K562 (cell line): ENCODE results near the gene TCTN3. TPM values are rescaled to one million over a fixed set of nuclear protein-coding genes. Genes with fewer than 3 reads are reported as not detected.

Experiments
- ATAC-seq: fragments of 200-7000 bp; cut with Tn5 transposase; 3 replicates; pipeline ENCODE4 v1.9.1; 2020; ENCODE audit warnings: moderate library complexity
- BruUV-seq: library from RNA; stranded (reverse); fragments of 400-500 nt; replicated peaks from 2 replicates; lab custom pipeline; 2021; lab: Mats Ljungman, UMichigan
- CTCF ChIA-PET: fragments of 300-600 bp; formaldehyde crosslinking; extraction: SDS; loops from one replicate; lab custom pipeline; 2021; ENCODE audit warnings: low intra/inter-chr PET ratio; lab: Yijun Ruan, JAX
- POLR2A ChIA-PET: fragments of 300-600, 350-650 bp; sonication (Branson Sonifier 250); formaldehyde crosslinking; extraction: SDS; loops from one replicate; lab custom pipeline; 2021; ENCODE audit warnings: antibody characterized with exemption, inconsistent platforms; lab: Yijun Ruan, JAX
- DNase-seq, 4 experiments: peaks; one replicate each; pipeline versions ENCODE4 v3.0.0 to v3.0.0-alpha.2; 2011 to 2018; ENCODE audit warnings: low spot score in 3 of 4, mixed read lengths in 3 of 4; ENCODE audit errors: extremely low read depth in 1 of 4
- FAIRE-seq: peaks from 2 replicates; lab custom pipeline; 2011; peaks lifted over from hg19 to GRCh38; lab: Jason Lieb, UNC
- H2AFZ ChIP-seq: 2 replicates; pipeline ENCODE4 v1.6.0; 2011; ENCODE audit warnings: low read depth, low read length, control low read depth, inconsistent platforms
- H3K27ac ChIP-seq: fragments of 200-600 bp; 3 replicates; pipeline ENCODE4 v1.8.0; 2011; ENCODE audit warnings: low read depth, mild to moderate bottlenecking, control low read depth, inconsistent platforms, low read length, moderate library complexity, mixed read lengths; ENCODE audit errors: extremely low read depth
- H3K27me3 ChIP-seq, 2 experiments: fragments of 300-600 bp in 1 of 2; 2 replicates in 1 of 2; 3 replicates in 1 of 2; pipeline versions ENCODE4 v1.6.0 to v1.8.0; 2011; ENCODE audit warnings: inconsistent platforms in 2 of 2, low read length in 2 of 2, mild to moderate bottlenecking in 1 of 2, mixed read lengths in 1 of 2, moderate library complexity in 1 of 2; ENCODE audit not compliant: control insufficient read depth in 2 of 2, insufficient read depth in 2 of 2
- H3K36me3 ChIP-seq: fragments of 300-600 bp; 3 replicates; pipeline ENCODE4 v1.8.0; 2011; ENCODE audit warnings: mild to moderate bottlenecking, low read length, inconsistent platforms; ENCODE audit not compliant: control insufficient read depth, insufficient read depth
- H3K4me1 ChIP-seq, 2 experiments: fragments of 200-600 bp in 1 of 2; replicated peaks in 1 of 2; 2 replicates in 1 of 2; 3 replicates in 1 of 2; pipeline versions ENCODE4 v1.5.1 to v1.8.0; 2011; ENCODE audit warnings: inconsistent platforms in 2 of 2, low read length in 2 of 2, mild to moderate bottlenecking in 1 of 2, mixed read lengths in 1 of 2, moderate library complexity in 1 of 2; ENCODE audit not compliant: control insufficient read depth in 2 of 2, insufficient read depth in 2 of 2
- H3K4me2 ChIP-seq: 2 replicates; pipeline ENCODE4 v1.6.1; 2011; ENCODE audit warnings: low read length, control low read depth, inconsistent platforms, mixed read lengths; ENCODE audit not compliant: insufficient read depth
- H3K4me3 ChIP-seq: fragments of 200-600 bp; sonication (generic), shearing (Covaris generic); 2 replicates; pipeline ENCODE4 v1.5.1; 2016; ENCODE audit warnings: control low read depth, inconsistent platforms
- H3K79me2 ChIP-seq: fragments of 200-600 bp; 3 replicates; pipeline ENCODE4 v1.8.0; 2011; ENCODE audit warnings: low read length, inconsistent platforms; ENCODE audit not compliant: control insufficient read depth, insufficient read depth
- H3K9ac ChIP-seq, 2 experiments: 2 replicates each; pipeline versions ENCODE4 v1.6.0 to v1.6.1; 2011; ENCODE audit warnings: low read depth in 2 of 2, low read length in 2 of 2, control low read depth in 1 of 2, inconsistent platforms in 1 of 2, mild to moderate bottlenecking in 1 of 2, mixed read lengths in 1 of 2; ENCODE audit not compliant: insufficient read depth in 1 of 2
- H3K9me1 ChIP-seq: one replicate; pipeline ENCODE4 v1.6.0; 2011; ENCODE audit warnings: inconsistent platforms, mild to moderate bottlenecking, low read length, moderate library complexity; ENCODE audit not compliant: control insufficient read depth, insufficient read depth
- H3K9me3 ChIP-seq: replicated peaks from 2 replicates; pipeline ENCODE4 v1.5.1; 2011; ENCODE audit warnings: low read depth, low read length, inconsistent platforms; ENCODE audit not compliant: control insufficient read depth, insufficient read depth
- H4K20me1 ChIP-seq: replicated peaks from 2 replicates; pipeline ENCODE4 v1.6.1; 2011; ENCODE audit warnings: low read length, inconsistent platforms, mixed read lengths; ENCODE audit not compliant: control insufficient read depth, insufficient read depth
- DPF2 ChIP-seq: fragments of 450-650 bp; IDR thresholded peaks from 2 replicates; pipeline ENCODE4 v1.6.1; 2016
- HDAC8 ChIP-seq: fragments of 450-650 bp; IDR thresholded peaks from 2 replicates; pipeline ENCODE4 v1.6.1; 2016; ENCODE audit warnings: mild to moderate bottlenecking, missing genetic modification characterization, moderate library complexity, missing compliant biosample characterization
- SMARCA4 ChIP-seq: fragments of 450-650 bp; IDR thresholded peaks from 2 replicates; pipeline ENCODE4 v1.6.1; 2016
- STAT6 ChIP-seq: sonication (generic); formaldehyde crosslinking; IDR thresholded peaks from 2 replicates; pipeline ENCODE4 v1.8.1; 2023; ENCODE audit warnings: mild to moderate bottlenecking, missing genetic modification reagents
- TFE3 ChIP-seq: fragments of 450-650 bp; formaldehyde crosslinking; IDR thresholded peaks from 2 replicates; pipeline ENCODE4 v1.4.0; 2020; ENCODE audit warnings: mild to moderate bottlenecking, mixed read lengths
- XRCC3 ChIP-seq: fragments of 450-650 bp; IDR thresholded peaks from 2 replicates; pipeline ENCODE4 v1.6.1; 2017; ENCODE audit warnings: mild to moderate bottlenecking, moderate library complexity
- WGBS: fragments of 100-300 bp; shearing (Covaris generic); methylation state at CpG from one replicate; pipeline ENCODE4 v1.1.6; 2016; ENCODE audit warnings: low coverage, mixed read lengths; ENCODE audit not compliant: insufficient coverage; ENCODE audit errors: missing lambda C conversion rate; 5-methylcytosine and 5-hydroxymethylcytosine counted together
- in situ Hi-C: fragments of 300-500 bp; cut with MboI; formaldehyde crosslinking; loops from 4 replicates; pipeline ENCODE4 v1.15.0; 2018; ENCODE audit warnings: inconsistent platforms, mixed read lengths
- intact Hi-C: fragments of 100-400 bp; cut with micrococcal nuclease; formaldehyde crosslinking; loops from 2 replicates; pipeline ENCODE4 v1.14.2; 2022
- polyA plus RNA-seq, 8 experiments: library from polyadenylated mRNA; depleted of rRNA in 4 of 8; stranded (reverse) in 5 of 8; unstranded in 3 of 8; fragments of >200 nt; fragmentation: Nextera tagmentation in 2 of 8; fragmentation: Illumina TruSeq in 1 of 8; extraction: Ambion mirVana in 2 of 8; extraction: Trizol in 1 of 8; gene quantifications; 2 replicates each; pipeline versions ENCODE4 v1.2.1 to v1.2.3, GENCODE V29; 2011 to 2014; ENCODE audit warnings: inconsistent platforms in 1 of 8, missing spikeins in 1 of 8
- total RNA-seq, 7 experiments: library from RNA; depleted of rRNA in 6 of 7; stranded (reverse); fragments of >200 nt in 6 of 7; fragmentation: Illumina TruSeq in 2 of 7; extraction: Trizol in 2 of 7; gene quantifications; 2 replicates each; pipeline versions ENCODE4 v1.2.1 to v1.2.3, GENCODE V29; 2011 to 2021; ENCODE audit warnings: low replicate concordance in 1 of 7

Gene TCTN3
- total and polyA plus RNA-seq, 9 of the 15 experiments (the other 6 are each of a cell fraction or from before 2014, with no cell fraction given), result 10.4 to 25.8 (median 16.3) TPM

GRCh38 chr10:95648138-95648537, 45.6 kb downstream of the TCTN3 start:
- H3K4me2 ChIP-seq, result no peak overlapping the region
- no TSS peak for BruUV-seq
- no peaks in the 10 kb centered on the region for H3K9me1 ChIP-seq
- intact Hi-C loops, result no loop called here
- no peak overlapping the region for H2AFZ ChIP-seq
- ChIA-PET POLR2A (no interaction called here), CTCF (no interaction called here)
- TF ChIP-seq XRCC3, result no peak
- TF ChIP-seq TFE3 (CRISPR knock-in tag), result no peak
- no peak for TF ChIP-seq DPF2
- no peak for TF ChIP-seq SMARCA4
- TF ChIP-seq STAT6 (CRISPR knock-in tag), result no peak
- TF ChIP-seq HDAC8 (tag), result no peak
- 83% methylated on average over 1 of the region's 1 CpG for WGBS
- peaks cover 65% of the 10 kb centered on the region for H3K36me3 ChIP-seq
- in situ Hi-C loops, result no loop called here
- no peak for ATAC-seq
- FAIRE-seq, result no peak
- peaks cover 19% of the 10 kb centered on the region; the same call in 2 of the 3 replicates for H3K79me2 ChIP-seq
- H4K20me1 ChIP-seq, result no peaks in the 10 kb centered on the region
- no peak overlapping the region for H3K9ac ChIP-seq
- no peak overlapping the region for H3K4me3 ChIP-seq
- H3K27ac ChIP-seq, result no peak overlapping the region
- no peak for DNase-seq
- no peaks in the 10 kb centered on the region for H3K27me3 ChIP-seq
- H3K9me3 ChIP-seq, result peaks cover 5% of the 10 kb centered on the region
- peaks cover 4 to 24% of the 10 kb centered on the region in 2 experiments; a peak in 4 of 5 replicates for H3K4me1 ChIP-seq
